Activated CD8-positive, alpha-beta T cell treated with anti-CD3 and anti-CD28 coated beads for 36 hours (primary cell): ENCODE measurements around the gene LRMDA. TPM values are rescaled to one million over a fixed set of nuclear protein-coding genes. Genes with fewer than 3 reads are reported as not detected.

Experiments
- ATAC-seq: fragments of 200-7000 bp; cut with Tn5 transposase; one replicate; pipeline ENCODE4 v1.10.0; 2021; ENCODE audit warnings: mild to moderate bottlenecking, moderate library complexity
- CTCF ChIA-PET: fragments of 350-600 bp; sonication (Branson Sonifier 250); formaldehyde crosslinking; loops from one replicate; lab custom pipeline; 2021; ENCODE audit warnings: antibody characterized with exemption; lab: Charles Lee
- POLR2A ChIA-PET: fragments of 350-600 bp; sonication (Branson Sonifier 250); formaldehyde crosslinking; loops from one replicate; lab custom pipeline; 2021; ENCODE audit warnings: antibody characterized with exemption; lab: Charles Lee
- DNase-seq: peaks from one replicate; pipeline ENCODE4 v3.0.0-alpha.2; 2020
- H3K27ac Mint-ChIP-seq: one replicate; pipeline ENCODE4 v1.8.0; 2021; ENCODE audit warnings: mild to moderate bottlenecking, mixed read lengths
- H3K27me3 Mint-ChIP-seq: one replicate; pipeline ENCODE4 v1.8.0; 2021; ENCODE audit warnings: mixed read lengths
- H3K36me3 Mint-ChIP-seq: one replicate; pipeline ENCODE4 v1.8.0; 2021; ENCODE audit warnings: low read depth, mixed read lengths
- H3K4me1 Mint-ChIP-seq: one replicate; pipeline ENCODE4 v1.8.0; 2021; ENCODE audit warnings: low read depth, mixed read lengths
- H3K4me3 Mint-ChIP-seq: one replicate; pipeline ENCODE4 v1.8.0; 2021; ENCODE audit warnings: mild to moderate bottlenecking, moderate library complexity, mixed read lengths
- H3K9me3 Mint-ChIP-seq: one replicate; pipeline ENCODE4 v1.8.0; 2021; ENCODE audit warnings: mixed read lengths
- intact Hi-C: fragments of 100-400 bp; cut with micrococcal nuclease; formaldehyde crosslinking; loops from one replicate; pipeline ENCODE4 v1.10.0; 2022
- total RNA-seq, 2 experiments: library from RNA; stranded (reverse); gene quantifications; one replicate each; pipeline ENCODE4 v1.2.3, GENCODE V29; 2021
- TF ChIP-seq, protein P1 (sequence below): fragments of 200-600 bp; IDR thresholded peaks from one replicate; pipeline ENCODE4 v1.8.0; 2022; ENCODE audit warnings: antibody characterized with exemption, mild to moderate bottlenecking

LRMDA gene
- total RNA-seq, 2 experiments from 2014 or later, result not detected

DNA sequence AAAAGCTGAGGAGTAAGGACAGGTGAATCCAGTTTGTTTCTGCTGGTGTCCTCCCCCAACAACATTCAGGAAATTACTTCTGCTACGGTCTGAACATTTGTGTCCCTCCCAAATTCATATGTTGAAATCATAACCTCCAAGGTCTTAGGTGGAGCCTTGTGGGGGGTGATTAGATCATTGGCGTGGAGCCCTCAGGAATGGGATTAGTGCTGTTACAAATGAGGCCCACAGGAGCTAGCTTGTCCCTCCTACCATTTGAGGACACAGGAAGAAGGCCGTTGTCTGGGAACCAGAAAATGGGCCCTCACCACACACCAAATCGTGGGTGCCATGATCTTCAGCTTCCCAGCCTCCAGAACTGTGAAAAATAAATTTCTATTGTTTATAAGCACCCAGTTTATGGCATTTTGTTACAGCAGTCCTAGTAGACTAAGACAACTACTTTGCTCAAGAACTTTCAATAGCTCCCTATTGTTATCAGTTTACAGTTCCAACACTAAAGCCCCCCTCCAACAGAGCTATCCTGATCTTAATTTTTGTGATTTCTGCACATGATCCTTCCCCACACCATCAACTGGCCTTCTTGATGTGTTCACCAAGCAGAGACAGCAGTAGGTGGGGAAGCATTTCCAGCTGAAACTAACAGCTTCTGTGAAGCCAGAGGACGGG, 2.1 kb upstream of the LRMDA start:
- intact Hi-C loops, result no loop called here
- Mint-ChIP-seq H3K4me3 (no peak overlapping the region), H3K27ac (no peak overlapping the region), H3K36me3 (no peaks in the 10 kb centered on the region), H3K9me3 (no peaks in the 10 kb centered on the region), H3K27me3 (peaks cover 47% of the 10 kb centered on the region), H3K4me1 (peaks cover 2% of the 10 kb centered on the region)
- ChIA-PET CTCF (no interaction called here), POLR2A (interaction anchor here (0.6 kb wide), 1 partner anchor 689 kb away, joined by 4 read pairs; no protein-coding TSS in a partner anchor)
- no peak for ATAC-seq
- no peak for DNase-seq
- TF ChIP-seq, protein P1, sequence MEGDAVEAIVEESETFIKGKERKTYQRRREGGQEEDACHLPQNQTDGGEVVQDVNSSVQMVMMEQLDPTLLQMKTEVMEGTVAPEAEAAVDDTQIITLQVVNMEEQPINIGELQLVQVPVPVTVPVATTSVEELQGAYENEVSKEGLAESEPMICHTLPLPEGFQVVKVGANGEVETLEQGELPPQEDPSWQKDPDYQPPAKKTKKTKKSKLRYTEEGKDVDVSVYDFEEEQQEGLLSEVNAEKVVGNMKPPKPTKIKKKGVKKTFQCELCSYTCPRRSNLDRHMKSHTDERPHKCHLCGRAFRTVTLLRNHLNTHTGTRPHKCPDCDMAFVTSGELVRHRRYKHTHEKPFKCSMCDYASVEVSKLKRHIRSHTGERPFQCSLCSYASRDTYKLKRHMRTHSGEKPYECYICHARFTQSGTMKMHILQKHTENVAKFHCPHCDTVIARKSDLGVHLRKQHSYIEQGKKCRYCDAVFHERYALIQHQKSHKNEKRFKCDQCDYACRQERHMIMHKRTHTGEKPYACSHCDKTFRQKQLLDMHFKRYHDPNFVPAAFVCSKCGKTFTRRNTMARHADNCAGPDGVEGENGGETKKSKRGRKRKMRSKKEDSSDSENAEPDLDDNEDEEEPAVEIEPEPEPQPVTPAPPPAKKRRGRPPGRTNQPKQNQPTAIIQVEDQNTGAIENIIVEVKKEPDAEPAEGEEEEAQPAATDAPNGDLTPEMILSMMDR, result no peak

DNA sequence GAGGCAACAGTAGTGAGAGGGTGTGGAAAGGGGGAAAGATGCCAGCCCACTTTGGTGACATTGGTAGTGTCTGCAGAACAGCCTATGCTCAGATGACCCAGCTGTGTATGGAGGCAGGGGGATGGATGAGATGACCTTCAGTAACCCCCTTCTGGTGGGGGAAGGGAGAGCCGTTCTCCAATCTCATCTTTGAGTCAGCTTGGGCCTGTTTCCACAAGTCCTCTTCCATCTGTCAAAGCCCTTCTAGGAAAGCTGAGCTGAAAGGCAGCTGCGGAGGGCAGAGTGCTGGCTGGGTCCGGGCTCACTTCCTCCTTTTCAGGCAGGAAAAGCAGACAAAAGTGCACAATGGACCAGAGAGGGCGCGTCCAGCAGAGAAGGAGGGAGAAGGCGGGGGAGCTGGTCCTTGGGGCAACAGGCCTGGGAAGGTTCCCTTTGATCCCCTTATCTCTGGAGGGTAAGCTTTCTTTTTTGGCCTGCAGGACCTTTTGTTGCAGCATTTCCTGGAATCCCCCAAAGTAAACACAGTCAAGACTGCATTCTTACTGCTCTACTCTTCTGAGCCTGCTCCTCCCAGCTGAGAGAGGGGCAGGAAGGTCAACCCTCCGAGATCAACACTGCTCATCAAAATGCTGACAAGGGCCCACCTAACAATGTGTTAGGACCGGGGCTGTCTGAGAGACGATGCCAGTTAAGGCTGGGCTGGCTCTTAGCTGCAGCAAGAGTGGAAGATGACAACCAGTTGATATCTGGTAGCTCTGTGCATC, 1.2 kb upstream of the LRMDA start:
- ChIA-PET POLR2A (no interaction called here), CTCF (no interaction called here)
- no peak for ATAC-seq
- Mint-ChIP-seq H3K27ac (no peak overlapping the region), H3K36me3 (no peaks in the 10 kb centered on the region), H3K4me1 (peaks cover 2% of the 10 kb centered on the region), H3K4me3 (no peak overlapping the region), H3K9me3 (no peaks in the 10 kb centered on the region), H3K27me3 (peaks cover 52% of the 10 kb centered on the region)
- intact Hi-C loops, result no loop called here
- DNase-seq, result no peak
- TF ChIP-seq, protein P1, result no peak

DNA sequence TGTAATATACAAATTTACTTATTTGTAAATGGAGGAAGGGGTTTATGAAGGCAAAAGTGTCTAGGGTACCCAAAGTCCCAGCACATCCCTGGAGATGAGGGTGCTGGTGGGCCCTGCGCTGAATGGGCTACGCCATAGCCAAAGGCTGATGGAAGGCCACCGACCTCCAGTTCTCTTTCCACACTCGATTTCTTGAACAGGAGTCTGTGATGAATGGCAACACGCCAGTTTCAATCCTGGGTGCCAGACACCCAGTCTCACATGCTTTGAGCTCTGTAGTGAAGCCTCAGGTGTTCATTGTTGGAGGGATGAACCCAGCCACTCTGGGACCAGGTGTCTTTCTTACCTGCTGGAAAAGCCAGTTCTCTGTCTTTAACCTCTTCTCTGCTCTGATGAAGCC, 752 bp downstream of the LRMDA start:
- no peak for ATAC-seq
- ChIA-PET CTCF (no interaction called here), POLR2A (no interaction called here)
- Mint-ChIP-seq H3K4me3 (no peak overlapping the region), H3K36me3 (no peaks in the 10 kb centered on the region), H3K27me3 (peaks cover 52% of the 10 kb centered on the region), H3K4me1 (peaks cover 2% of the 10 kb centered on the region), H3K9me3 (no peaks in the 10 kb centered on the region), H3K27ac (no peak overlapping the region)
- intact Hi-C loops, result no loop called here
- TF ChIP-seq, protein P1, result no peak
- no peak for DNase-seq

DNA sequence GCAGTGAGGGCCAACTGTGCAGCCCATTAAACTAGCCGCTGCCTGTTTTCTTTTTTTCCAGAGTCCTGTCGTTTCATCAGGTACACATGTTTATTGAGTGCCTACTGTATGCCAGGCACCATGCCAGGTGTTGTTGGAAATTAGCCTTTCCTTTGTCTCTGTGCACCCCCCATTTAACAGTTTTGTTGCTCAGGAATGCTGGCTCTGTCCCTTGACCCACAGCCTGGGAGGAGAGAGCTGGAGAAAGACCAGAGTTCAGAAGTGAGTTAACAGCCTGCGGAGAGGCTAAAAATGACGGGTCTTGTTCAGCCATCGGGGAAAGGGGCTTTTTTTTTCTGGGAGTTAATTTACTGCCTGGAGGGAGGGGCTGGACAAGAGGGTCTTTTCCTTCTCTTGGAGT, 1.3 kb downstream of the LRMDA start:
- Mint-ChIP-seq H3K9me3 (no peaks in the 10 kb centered on the region), H3K27ac (no peak overlapping the region), H3K36me3 (no peaks in the 10 kb centered on the region), H3K4me1 (peaks cover 2% of the 10 kb centered on the region), H3K4me3 (no peak overlapping the region), H3K27me3 (peaks cover 52% of the 10 kb centered on the region)
- ATAC-seq (no peak), DNase-seq (no peak)
- TF ChIP-seq, protein P1, result no peak
- CTCF ChIA-PET, result no interaction called here
- POLR2A ChIA-PET, result no interaction called here
- intact Hi-C loops, result no loop called here

DNA sequence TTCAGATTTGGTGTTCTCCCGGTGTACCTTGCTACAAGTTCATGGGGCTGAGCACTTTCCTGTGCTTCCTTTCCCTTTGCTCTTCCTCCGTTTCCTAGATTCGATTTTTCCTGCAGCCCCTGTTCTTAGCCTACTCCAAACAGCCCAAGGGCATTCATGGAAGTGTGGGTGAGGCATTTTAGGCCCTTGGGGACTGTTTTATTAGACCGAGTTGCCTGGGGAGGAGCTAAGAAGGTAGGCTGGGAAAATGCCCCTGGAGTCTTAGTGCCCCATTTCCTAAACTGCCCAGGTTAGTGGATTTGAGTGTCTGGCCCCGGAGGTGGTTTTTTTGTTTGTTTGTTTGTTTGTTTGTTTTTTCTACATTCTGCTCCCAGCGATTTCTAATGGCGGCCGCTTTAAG, 1.8 kb downstream of the LRMDA start:
- TF ChIP-seq, protein P1, result no peak
- Mint-ChIP-seq H3K4me1 (peaks cover 2% of the 10 kb centered on the region), H3K4me3 (no peak overlapping the region), H3K9me3 (no peaks in the 10 kb centered on the region), H3K27ac (no peak overlapping the region), H3K36me3 (no peaks in the 10 kb centered on the region), H3K27me3 (peaks cover 52% of the 10 kb centered on the region)
- ChIA-PET CTCF (no interaction called here), POLR2A (no interaction called here)
- ATAC-seq, result no peak
- DNase-seq, result no peak
- intact Hi-C loops, result no loop called here
